ENCODE results near the gene LILRB3. TPM values are rescaled to one million over a fixed set of nuclear protein-coding genes. Genes with fewer than 3 reads are reported as not detected.
"Not testable (repeated sequence)": the region's sequence is repeated elsewhere in the genome, so short reads cannot be mapped to it uniquely, and the experiment has no call there.

The LILRB3 gene
- total RNA-seq, 4 donors from 2014 or later = 0.34 to 5.7 (median 2.9) TPM

DNA sequence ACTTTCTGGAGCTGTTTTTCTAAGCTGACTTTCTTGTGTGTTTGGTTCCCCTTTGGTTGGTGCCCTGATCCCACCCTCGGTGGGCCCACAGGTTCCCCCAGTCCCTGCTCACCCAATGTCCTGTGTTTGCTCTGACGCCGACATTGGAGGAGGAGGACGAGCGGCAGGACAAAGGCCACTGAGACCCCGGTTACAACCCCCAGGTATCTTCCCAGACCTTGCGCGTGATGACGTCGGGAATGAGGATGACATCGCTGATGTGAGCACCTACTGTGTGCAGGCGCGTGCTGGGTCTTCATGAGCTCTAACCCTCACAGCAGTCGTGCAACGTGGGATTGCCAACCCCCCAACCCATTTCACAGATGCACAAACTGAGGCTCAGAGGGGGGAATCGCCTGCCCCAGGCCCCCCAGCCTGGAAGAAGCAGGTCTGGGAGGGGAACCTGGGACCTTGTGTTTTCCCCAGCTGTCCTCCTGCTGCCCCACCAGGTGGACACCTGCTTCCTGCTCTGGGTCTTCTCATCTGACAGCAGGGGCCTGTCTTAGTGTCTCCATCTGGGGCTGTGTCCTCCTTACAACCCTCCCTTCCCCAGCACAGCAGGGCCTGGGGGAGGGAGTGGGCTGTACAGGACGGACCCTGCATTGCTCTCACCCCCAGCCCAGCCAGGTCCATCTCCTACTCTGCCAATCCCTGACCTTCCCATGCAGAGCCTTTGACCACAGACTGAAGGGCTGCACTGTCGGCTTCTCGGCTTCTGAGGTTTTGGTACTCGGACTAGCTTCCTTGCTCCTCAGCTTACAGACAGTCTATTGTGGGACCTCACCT, 24.5 kb upstream of the LILRB3 start:
- DNase-seq (ENCODE audit: low spot score in 2 of 2) = peak; percentile 49 to 62
- TF ChIP-seq EP300 (IDR thresholded peaks at IDR 0.05) (no peak), POLR2A (IDR thresholded peaks at IDR 0.05) (no peak), POLR2AphosphoS5 (IDR thresholded peaks at IDR 0.05) (no peak)
- TF ChIP-seq, protein P1, sequence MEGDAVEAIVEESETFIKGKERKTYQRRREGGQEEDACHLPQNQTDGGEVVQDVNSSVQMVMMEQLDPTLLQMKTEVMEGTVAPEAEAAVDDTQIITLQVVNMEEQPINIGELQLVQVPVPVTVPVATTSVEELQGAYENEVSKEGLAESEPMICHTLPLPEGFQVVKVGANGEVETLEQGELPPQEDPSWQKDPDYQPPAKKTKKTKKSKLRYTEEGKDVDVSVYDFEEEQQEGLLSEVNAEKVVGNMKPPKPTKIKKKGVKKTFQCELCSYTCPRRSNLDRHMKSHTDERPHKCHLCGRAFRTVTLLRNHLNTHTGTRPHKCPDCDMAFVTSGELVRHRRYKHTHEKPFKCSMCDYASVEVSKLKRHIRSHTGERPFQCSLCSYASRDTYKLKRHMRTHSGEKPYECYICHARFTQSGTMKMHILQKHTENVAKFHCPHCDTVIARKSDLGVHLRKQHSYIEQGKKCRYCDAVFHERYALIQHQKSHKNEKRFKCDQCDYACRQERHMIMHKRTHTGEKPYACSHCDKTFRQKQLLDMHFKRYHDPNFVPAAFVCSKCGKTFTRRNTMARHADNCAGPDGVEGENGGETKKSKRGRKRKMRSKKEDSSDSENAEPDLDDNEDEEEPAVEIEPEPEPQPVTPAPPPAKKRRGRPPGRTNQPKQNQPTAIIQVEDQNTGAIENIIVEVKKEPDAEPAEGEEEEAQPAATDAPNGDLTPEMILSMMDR (IDR thresholded peaks at IDR 0.05) = no peak
- Histone ChIP-seq H3K4me3 (no peak overlapping the region), H3K36me3 (no peaks in the 10 kb centered on the region), H3K9me3 (no peaks in the 10 kb centered on the region), H3K27ac (no peak overlapping the region), H3K27me3 (peaks cover 14% of the 10 kb centered on the region), H3K4me1 (peaks cover 3% of the 10 kb centered on the region)
- 84% methylated on average over 19 of the region's 20 CpGs for WGBS

GRCh38 chr19:54245936-54246335, 23.1 kb upstream of the LILRB3 start:
- peak; percentile 16 to 53 for DNase-seq (ENCODE audit: low spot score in 2 of 2)
- peaks cover 10% of the 10 kb centered on the region for H3K27me3 ChIP-seq
- H3K4me3 ChIP-seq = no peak overlapping the region
- no peak overlapping the region for H3K27ac ChIP-seq
- TF ChIP-seq, protein P1 (IDR thresholded peaks at IDR 0.05) = no peak
- TF ChIP-seq POLR2AphosphoS5 (IDR thresholded peaks at IDR 0.05) = no peak
- TF ChIP-seq POLR2A (IDR thresholded peaks at IDR 0.05) = no peak
- no peak for TF ChIP-seq EP300 (IDR thresholded peaks at IDR 0.05)
- H3K9me3 ChIP-seq = no peaks in the 10 kb centered on the region
- H3K36me3 ChIP-seq = no peaks in the 10 kb centered on the region
- peaks cover 3% of the 10 kb centered on the region for H3K4me1 ChIP-seq
- 63% methylated on average over 3 of the region's 3 CpGs for WGBS

DNA sequence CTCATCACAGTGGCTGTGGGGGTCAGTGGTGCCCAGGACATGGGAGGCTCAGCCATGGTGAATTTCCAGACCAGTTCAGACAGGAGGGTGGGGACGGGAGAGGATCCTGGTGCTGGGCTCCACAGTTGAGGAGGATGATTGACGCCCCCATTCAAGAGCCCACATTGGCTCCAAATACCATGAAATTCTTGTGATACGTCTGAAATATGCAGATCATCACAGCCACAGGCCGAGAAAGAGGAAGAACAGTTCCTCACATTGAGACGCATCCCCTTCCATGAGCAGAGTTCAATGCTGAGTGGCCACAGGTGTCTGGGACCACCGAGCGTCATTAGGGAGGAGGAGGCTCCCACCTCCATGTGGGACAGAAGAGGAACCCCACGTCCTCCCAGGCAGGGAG, 21.0 kb upstream of the LILRB3 start:
- not testable (repeated sequence) for H3K36me3 ChIP-seq; H3K9me3 ChIP-seq; H3K4me3 ChIP-seq; H3K27ac ChIP-seq; DNase-seq (ENCODE audit: low spot score in 2 of 2); H3K4me1 ChIP-seq; H3K27me3 ChIP-seq
- WGBS = 67% methylated on average over 4 of the region's 8 CpGs

DNA sequence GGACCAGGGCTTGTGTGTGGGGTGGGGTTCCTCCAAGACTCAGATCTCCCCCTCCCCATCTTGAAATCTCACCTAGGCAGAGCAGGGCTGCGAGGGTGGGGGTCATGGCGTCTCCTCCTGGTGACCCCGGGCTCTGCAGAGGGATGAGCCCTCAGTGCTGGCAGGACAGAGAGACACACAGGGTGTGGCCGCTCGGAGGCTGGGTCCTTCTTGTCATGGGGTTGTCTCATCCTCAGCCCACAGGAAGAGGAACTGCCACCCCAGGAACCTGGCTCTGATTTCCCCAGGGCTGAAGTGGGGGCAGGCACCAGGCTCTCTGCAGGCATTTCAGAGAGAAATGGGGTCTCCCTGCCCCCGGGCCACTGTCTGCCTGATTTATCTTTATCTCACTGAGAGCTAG, 19.8 kb upstream of the LILRB3 start, which contains the start of gene LILRA6:
Gene LILRA6 (minus strand): TSS at position 145 of the 400 bp plus-strand sequence.
- not testable (repeated sequence) for H3K4me3 ChIP-seq, H3K9me3 ChIP-seq, H3K27me3 ChIP-seq, H3K36me3 ChIP-seq, H3K27ac ChIP-seq, H3K4me1 ChIP-seq
- peak in 1 of 2 donors; percentile 24 for DNase-seq (ENCODE audit: low spot score in 2 of 2)
- no CpG with 5 or more reads among the region's 6 CpGs for WGBS

GRCh38 chr19:54242234-54242633, 19.4 kb upstream of the LILRB3 start:
- H3K36me3 ChIP-seq; H3K27ac ChIP-seq; H3K4me1 ChIP-seq; DNase-seq (ENCODE audit: low spot score in 2 of 2); H3K27me3 ChIP-seq; H3K4me3 ChIP-seq; H3K9me3 ChIP-seq: not testable (repeated sequence)
- no CpG with 5 or more reads among the region's 4 CpGs for WGBS

GRCh38 chr19:54240372-54241336, 17.8 kb upstream of the LILRB3 start:
- not testable (repeated sequence) for H3K4me3 ChIP-seq, H3K9me3 ChIP-seq, H3K4me1 ChIP-seq, H3K27ac ChIP-seq, H3K27me3 ChIP-seq, H3K36me3 ChIP-seq
- DNase-seq (ENCODE audit: low spot score in 2 of 2) = peak in 1 of 2 donors; percentile 77
- WGBS = 68% methylated on average over 10 of the region's 22 CpGs

DNA sequence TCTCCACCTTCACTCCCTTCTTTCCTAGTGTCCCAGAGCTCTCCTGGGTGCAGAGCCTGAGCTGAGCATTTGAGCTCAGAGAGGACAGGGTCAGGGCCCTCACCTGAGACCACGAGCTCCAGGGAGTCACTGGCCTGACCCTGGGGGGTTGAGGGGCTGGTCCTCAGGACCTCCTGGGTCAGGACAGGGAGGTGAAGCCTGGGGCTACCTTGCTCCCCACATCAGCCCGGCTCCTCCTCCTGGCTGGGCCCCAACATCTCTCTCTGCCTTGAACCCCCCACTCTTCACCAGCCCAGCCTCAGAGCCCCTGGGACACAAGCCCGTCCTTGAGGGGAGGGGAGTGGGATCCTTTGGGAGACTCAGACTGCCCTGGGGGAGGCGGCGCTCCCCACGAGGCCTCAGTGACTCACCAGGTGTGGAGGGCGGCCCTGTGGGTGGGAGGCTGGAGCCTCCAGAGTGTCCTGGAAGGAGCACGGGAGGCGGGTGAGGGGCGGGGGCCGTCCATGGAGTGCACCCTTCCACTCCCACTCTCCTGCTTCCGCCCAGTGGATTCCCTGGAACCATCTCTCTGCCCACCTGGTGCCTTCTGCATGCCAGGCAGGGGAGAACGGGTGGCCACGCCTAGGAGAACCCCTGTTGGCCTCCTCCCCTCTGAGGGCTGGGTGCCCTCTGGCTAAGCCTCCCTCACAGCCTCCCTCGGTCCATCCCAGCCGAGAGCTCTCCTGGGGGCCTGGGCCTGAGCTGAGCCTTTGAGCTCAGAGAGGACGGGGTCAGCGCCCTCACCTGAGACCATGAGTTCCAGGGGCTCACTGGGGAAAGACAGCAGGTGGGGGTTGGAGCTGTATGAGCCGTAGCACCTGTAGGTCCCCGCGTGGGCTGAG, 16.9 kb upstream of the LILRB3 start:
- H3K27me3 ChIP-seq, H3K36me3 ChIP-seq, H3K27ac ChIP-seq, H3K4me1 ChIP-seq, H3K9me3 ChIP-seq, H3K4me3 ChIP-seq: not testable (repeated sequence)
- peak; percentile 41 to 74 for DNase-seq (ENCODE audit: low spot score in 2 of 2)
- 61% methylated on average over 7 of the region's 21 CpGs for WGBS

Measured in suprapubic skin (tissue), 4 donors.